GM23338 (cell line): ENCODE measurements around the gene PFKP. TPM values are rescaled to one million over a fixed set of nuclear protein-coding genes. Genes with fewer than 3 reads are reported as not detected.
A peak's percentile ranks its signal among the peaks of the same experiment; 100 is the strongest.

Experiments used
- ATAC-seq: fragments of 200-7000 bp; cut with Tn5 transposase; 3 replicates; pipeline ENCODE4 v1.9.1; 2020
- DNase-seq: peaks from one replicate; pipeline ENCODE4 v3.0.0-alpha.2; 2015; ENCODE audit warnings: low spot score
- H2AFZ ChIP-seq: fragments of 200-600 bp; sonication (generic); 2 replicates; pipeline ENCODE4 v1.8.0; 2016; ENCODE audit warnings: antibody characterized with exemption, mild to moderate bottlenecking, moderate library complexity
- H3F3A ChIP-seq: fragments of 200-600 bp; sonication (generic); replicated peaks from 2 replicates; pipeline ENCODE4 v1.8.0; 2017; ENCODE audit warnings: antibody characterized with exemption, mixed run types, low read depth
- H3K27ac ChIP-seq: fragments of 200-600 bp; sonication (generic); 2 replicates; pipeline ENCODE4 v1.6.1; 2016; ENCODE audit warnings: low read depth
- H3K27me3 ChIP-seq: fragments of 200-600 bp; sonication (generic); 2 replicates; pipeline ENCODE4 v1.8.0; 2016; ENCODE audit warnings: mild to moderate bottlenecking, mixed run types, moderate library complexity; ENCODE audit not compliant: insufficient read depth
- H3K36me3 ChIP-seq: fragments of 200-600 bp; sonication (generic); 2 replicates; pipeline ENCODE4 v1.8.0; 2016; ENCODE audit warnings: mild to moderate bottlenecking; ENCODE audit not compliant: insufficient read depth
- H3K4me1 ChIP-seq: fragments of 200-600 bp; sonication (generic); 2 replicates; pipeline ENCODE4 v1.8.0; 2016; ENCODE audit warnings: mild to moderate bottlenecking, moderate library complexity; ENCODE audit not compliant: insufficient read depth
- H3K4me2 ChIP-seq: fragments of 200-600 bp; sonication (generic); 2 replicates; pipeline ENCODE4 v1.7.1; 2017; ENCODE audit warnings: mixed run types
- H3K4me3 ChIP-seq: fragments of 200-600 bp; sonication (generic); 2 replicates; pipeline ENCODE4 v1.6.1; 2016; ENCODE audit warnings: mixed run types
- H3K79me2 ChIP-seq: fragments of 200-600 bp; sonication (generic); replicated peaks from 2 replicates; pipeline ENCODE4 v1.8.0; 2017; ENCODE audit warnings: mild to moderate bottlenecking; ENCODE audit not compliant: insufficient read depth
- H3K9me2 ChIP-seq: fragments of 200-600 bp; sonication (generic); 2 replicates; pipeline ENCODE4 v1.8.0; 2017; ENCODE audit not compliant: insufficient read depth
- H4K20me1 ChIP-seq: fragments of 200-600 bp; sonication (generic); replicated peaks from 2 replicates; pipeline ENCODE4 v1.8.0; 2017; ENCODE audit warnings: mild to moderate bottlenecking; ENCODE audit not compliant: insufficient read depth
- H3K27ac Mint-ChIP-seq: 2 replicates; pipeline ENCODE4 v1.8.0; 2020; ENCODE audit warnings: inconsistent platforms, mild to moderate bottlenecking, moderate library complexity, mixed read lengths
- H3K27me3 Mint-ChIP-seq: 3 replicates; pipeline ENCODE4 v1.8.0; 2022; ENCODE audit warnings: low read depth, mild to moderate bottlenecking, moderate library complexity, mixed read lengths, inconsistent platforms; ENCODE audit not compliant: insufficient read depth, poor library complexity
- H3K36me3 Mint-ChIP-seq: 3 replicates; pipeline ENCODE4 v1.8.0; 2021; ENCODE audit warnings: low read depth, mild to moderate bottlenecking, inconsistent platforms, moderate library complexity, mixed read lengths
- H3K4me1 Mint-ChIP-seq: 3 replicates; pipeline ENCODE4 v1.8.0; 2020; ENCODE audit warnings: mild to moderate bottlenecking, inconsistent platforms, mixed read lengths
- H3K4me3 Mint-ChIP-seq: 3 replicates; pipeline ENCODE4 v1.8.0; 2021; ENCODE audit warnings: moderate library complexity, mild to moderate bottlenecking, inconsistent platforms, mixed read lengths
- H3K9me3 Mint-ChIP-seq: 3 replicates; pipeline ENCODE4 v1.8.0; 2020; ENCODE audit warnings: moderate library complexity, mild to moderate bottlenecking, inconsistent platforms, mixed read lengths
- CREB1 ChIP-seq: fragments of 250-450 bp; sonication (Bioruptor Pico); IDR thresholded peaks from 2 replicates; pipeline ENCODE4 v1.5.0; 2020; ENCODE audit warnings: low read depth, mild to moderate bottlenecking, moderate library complexity
- CTCF ChIP-seq, 2 experiments: fragments of 200-600 bp in 1 of 2; sonication (generic) in 1 of 2; conservative IDR thresholded peaks; 2 replicates each; pipeline versions ENCODE4 v1.5.1 to v1.6.1; 2016 to 2017; ENCODE audit warnings: antibody characterized with exemption in 2 of 2, low read depth in 2 of 2, mild to moderate bottlenecking in 2 of 2, moderate library complexity in 1 of 2
- ETS1 ChIP-seq: IDR thresholded peaks from 2 replicates; pipeline ENCODE4 v1.6.1; 2016; ENCODE audit warnings: antibody characterized with exemption
- EZH2 ChIP-seq: fragments of 200-600 bp; sonication (generic); IDR thresholded peaks from one replicate; pipeline ENCODE4 v1.8.0; 2017; ENCODE audit warnings: antibody characterized with exemption, mild to moderate bottlenecking, low read depth; ENCODE audit not compliant: unreplicated experiment
- EZH2phosphoT487 ChIP-seq: fragments of 200-600 bp; sonication (generic); IDR thresholded peaks from one replicate; pipeline ENCODE4 v1.8.1; 2018; ENCODE audit warnings: antibody characterized with exemption; ENCODE audit not compliant: unreplicated experiment
- JUNB ChIP-seq: IDR thresholded peaks from one replicate; pipeline ENCODE4 v1.6.1; 2016; ENCODE audit warnings: antibody characterized with exemption; ENCODE audit not compliant: unreplicated experiment
- NANOG ChIP-seq: IDR thresholded peaks from 2 replicates; pipeline ENCODE4 v1.6.1; 2016; ENCODE audit warnings: antibody characterized with exemption, borderline replicate concordance
- POLR2AphosphoS5 ChIP-seq: IDR thresholded peaks from 2 replicates; pipeline ENCODE4 v1.6.1; 2016; ENCODE audit warnings: antibody characterized with exemption, low read depth
- STAT1 ChIP-seq: IDR thresholded peaks from one replicate; pipeline ENCODE4 v1.6.1; 2016; ENCODE audit warnings: antibody characterized with exemption; ENCODE audit not compliant: unreplicated experiment
- ZNF114 ChIP-seq: fragments of 250-450 bp; sonication (Bioruptor Pico); IDR thresholded peaks from 2 replicates; pipeline ENCODE4 v1.5.0; 2020; ENCODE audit warnings: mild to moderate bottlenecking, moderate library complexity
- ZNF331 ChIP-seq: fragments of 250-450 bp; sonication (Bioruptor Pico); IDR thresholded peaks from 2 replicates; pipeline ENCODE4 v1.5.0; 2020; ENCODE audit warnings: low read depth, mild to moderate bottlenecking, moderate library complexity
- polyA plus RNA-seq: library from polyadenylated mRNA; unstranded; fragments of >200 nt; fragmentation: Nextera tagmentation; extraction: Ambion mirVana; gene quantifications from 2 replicates; pipeline ENCODE4 v1.2.1, GENCODE V29; 2016
- total RNA-seq: library from RNA; depleted of rRNA; stranded (reverse); fragments of >200 nt; shearing (Covaris generic); gene quantifications from 2 replicates; pipeline ENCODE4 v1.2.3, GENCODE V29; 2014
- TF ChIP-seq, protein P1 (sequence below): IDR thresholded peaks from one replicate; pipeline ENCODE4 v1.6.1; 2018; ENCODE audit warnings: antibody characterized with exemption; ENCODE audit not compliant: unreplicated experiment

The PFKP gene
- total and polyA plus RNA-seq, 2 experiments from 2014 or later: 56.3 to 120 TPM

DNA sequence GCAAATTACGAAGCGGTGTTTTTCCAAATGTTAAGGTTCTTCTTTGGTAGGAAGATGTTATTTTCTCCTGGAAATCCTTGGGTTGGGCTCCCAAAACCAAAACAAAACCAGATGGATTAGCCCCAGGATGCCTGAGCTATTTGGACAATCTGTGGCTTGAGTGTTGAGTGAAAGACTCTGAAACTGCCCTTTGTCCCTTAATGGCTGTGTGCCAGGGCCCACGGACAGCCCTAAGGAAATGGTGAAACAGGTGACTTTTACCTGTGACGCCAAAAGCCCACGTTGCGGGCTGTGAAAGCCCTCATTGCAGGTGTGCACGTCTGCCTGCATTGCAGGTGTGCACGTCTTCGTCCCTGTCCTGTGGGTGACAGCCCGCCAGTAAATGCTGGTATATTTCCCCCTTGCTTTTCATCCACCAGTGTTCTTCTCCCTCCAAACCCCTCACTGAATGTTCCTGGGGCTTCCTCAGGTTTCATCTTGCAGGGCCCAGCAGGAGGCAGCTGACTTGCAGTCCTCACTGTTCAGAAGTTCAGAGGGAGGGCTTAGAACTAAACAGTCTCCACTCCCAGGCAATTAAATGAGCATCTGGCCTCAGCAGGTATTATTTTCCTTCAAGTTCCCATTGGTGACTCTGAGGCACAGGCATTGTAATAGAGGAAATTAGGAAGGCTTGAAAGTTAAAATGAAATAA lies 10.7 kb downstream of the PFKP start (continued):
- no peak for TF ChIP-seq ZNF331 (CRISPR knock-in tag)
- no peak for TF ChIP-seq ETS1
- TF ChIP-seq EZH2phosphoT487: no peak
- no peak for TF ChIP-seq CREB1 (CRISPR knock-in tag)

DNA sequence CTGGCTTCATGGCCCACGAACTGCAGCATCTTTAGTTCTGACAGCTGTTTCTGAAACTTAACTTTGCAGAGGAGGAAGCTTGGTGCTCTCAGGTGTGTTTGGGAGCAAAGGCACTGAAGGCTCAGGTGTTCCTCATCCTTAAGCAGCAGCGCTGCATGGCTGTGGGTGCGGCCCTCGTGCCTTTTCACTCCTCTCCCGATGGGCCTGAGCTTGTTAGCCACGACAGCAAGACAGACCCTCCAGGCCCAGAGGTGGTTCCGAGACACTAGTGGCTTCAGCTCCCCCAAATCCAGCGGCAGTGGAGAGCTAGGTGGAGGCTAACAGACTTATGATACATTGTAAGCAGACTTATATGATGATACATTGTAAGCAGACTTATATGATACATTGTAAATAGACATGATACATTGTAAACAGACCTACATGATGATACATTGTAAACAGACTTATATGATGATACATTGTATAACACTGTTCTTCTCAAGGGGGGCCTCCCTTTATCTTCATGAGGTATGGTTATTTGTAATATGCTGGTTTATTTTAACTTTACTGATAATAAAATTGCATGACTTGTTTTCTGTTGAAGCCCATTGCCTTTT lies 14.1 kb downstream of the PFKP start:
- no peaks in the 10 kb centered on the region for H3K9me2 ChIP-seq
- DNase-seq (no peak), ATAC-seq (no peak)
- peaks cover 34% of the 10 kb centered on the region for H3K4me1 Mint-ChIP-seq
- H3F3A ChIP-seq: no peaks in the 10 kb centered on the region
- H3K36me3 Mint-ChIP-seq: peaks cover 41% of the 10 kb centered on the region
- H3K79me2 ChIP-seq: peaks cover 78% of the 10 kb centered on the region
- H3K27ac Mint-ChIP-seq: 0 out of 2 replicates have a peak overlapping the region, but pooled peaks have one; percentile 49
- peaks cover 16% of the 10 kb centered on the region for H4K20me1 ChIP-seq
- H3K4me3 ChIP-seq: no peak overlapping the region
- no peaks in the 10 kb centered on the region for H3K9me3 Mint-ChIP-seq
- no peak overlapping the region for H3K27ac ChIP-seq
- H3K4me3 Mint-ChIP-seq: no peak overlapping the region
- peaks cover 6% of the 10 kb centered on the region for H3K27me3 Mint-ChIP-seq
- H3K4me2 ChIP-seq: no peak overlapping the region
- H3K27me3 ChIP-seq: no peaks in the 10 kb centered on the region
- peaks cover 9% of the 10 kb centered on the region; the same call in 1 of the 2 replicates for H3K36me3 ChIP-seq
- peaks cover 20% of the 10 kb centered on the region for H3K4me1 ChIP-seq
- no peak overlapping the region for H2AFZ ChIP-seq
- TF ChIP-seq ZNF114 (CRISPR knock-in tag) (no peak), EZH2 (no peak), EZH2phosphoT487 (no peak), ETS1 (no peak), JUNB (no peak), CTCF (conservative IDR thresholded peaks at IDR 0.05; ENCODE audit: low read depth in 2 of 2) (no peak), POLR2AphosphoS5 (no peak), STAT1 (no peak), NANOG (no peak), CREB1 (CRISPR knock-in tag) (no peak), ZNF331 (CRISPR knock-in tag) (no peak)
- TF ChIP-seq, protein P1, sequence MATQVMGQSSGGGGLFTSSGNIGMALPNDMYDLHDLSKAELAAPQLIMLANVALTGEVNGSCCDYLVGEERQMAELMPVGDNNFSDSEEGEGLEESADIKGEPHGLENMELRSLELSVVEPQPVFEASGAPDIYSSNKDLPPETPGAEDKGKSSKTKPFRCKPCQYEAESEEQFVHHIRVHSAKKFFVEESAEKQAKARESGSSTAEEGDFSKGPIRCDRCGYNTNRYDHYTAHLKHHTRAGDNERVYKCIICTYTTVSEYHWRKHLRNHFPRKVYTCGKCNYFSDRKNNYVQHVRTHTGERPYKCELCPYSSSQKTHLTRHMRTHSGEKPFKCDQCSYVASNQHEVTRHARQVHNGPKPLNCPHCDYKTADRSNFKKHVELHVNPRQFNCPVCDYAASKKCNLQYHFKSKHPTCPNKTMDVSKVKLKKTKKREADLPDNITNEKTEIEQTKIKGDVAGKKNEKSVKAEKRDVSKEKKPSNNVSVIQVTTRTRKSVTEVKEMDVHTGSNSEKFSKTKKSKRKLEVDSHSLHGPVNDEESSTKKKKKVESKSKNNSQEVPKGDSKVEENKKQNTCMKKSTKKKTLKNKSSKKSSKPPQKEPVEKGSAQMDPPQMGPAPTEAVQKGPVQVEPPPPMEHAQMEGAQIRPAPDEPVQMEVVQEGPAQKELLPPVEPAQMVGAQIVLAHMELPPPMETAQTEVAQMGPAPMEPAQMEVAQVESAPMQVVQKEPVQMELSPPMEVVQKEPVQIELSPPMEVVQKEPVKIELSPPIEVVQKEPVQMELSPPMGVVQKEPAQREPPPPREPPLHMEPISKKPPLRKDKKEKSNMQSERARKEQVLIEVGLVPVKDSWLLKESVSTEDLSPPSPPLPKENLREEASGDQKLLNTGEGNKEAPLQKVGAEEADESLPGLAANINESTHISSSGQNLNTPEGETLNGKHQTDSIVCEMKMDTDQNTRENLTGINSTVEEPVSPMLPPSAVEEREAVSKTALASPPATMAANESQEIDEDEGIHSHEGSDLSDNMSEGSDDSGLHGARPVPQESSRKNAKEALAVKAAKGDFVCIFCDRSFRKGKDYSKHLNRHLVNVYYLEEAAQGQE: no peak
